ENCODE data around the gene ZXDC. TPM values are rescaled to one million over a fixed set of nuclear protein-coding genes. Genes with fewer than 3 reads are reported as not detected.

The ZXDC gene
- total and polyA plus RNA-seq, 9 of the 15 experiments (the other 6 are each of a cell fraction or from before 2014, with no cell fraction given) = 0.59 to 13.4 (median 7.3) TPM

DNA sequence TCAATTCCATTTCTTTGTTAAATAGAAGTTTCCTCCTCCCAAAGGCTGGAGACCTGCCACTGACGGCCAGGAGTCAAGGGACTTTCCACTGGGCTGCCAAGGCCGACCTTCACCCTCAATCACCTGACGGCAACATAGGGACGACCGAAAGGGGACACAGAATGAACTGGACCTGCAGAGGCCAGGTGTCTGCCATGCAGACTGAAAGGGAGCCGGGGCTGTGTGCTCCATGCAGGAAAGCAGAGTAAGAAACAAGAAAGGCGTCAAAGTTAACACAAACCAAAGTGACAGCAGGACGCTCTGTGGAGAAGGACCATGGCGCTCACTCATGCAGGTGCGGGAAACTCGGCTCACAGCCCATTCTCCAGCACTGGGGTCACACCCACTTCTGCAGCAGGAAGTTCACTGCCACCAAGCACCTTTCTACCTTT is 26.1 kb downstream of the ZXDC start:
- ATAC-seq (no peak), DNase-seq (ENCODE audit: extremely low read depth in 1 of 4, low spot score in 3 of 4) (no peak), FAIRE-seq (no peak)
- Histone ChIP-seq H3K9me3 (replicated peaks; ENCODE audit: control insufficient read depth, insufficient read depth, low read depth, low read length) (no peaks in the 10 kb centered on the region), H3K4me2 (ENCODE audit: insufficient read depth, low read length) (no peak overlapping the region), H3K27ac (ENCODE audit: extremely low read depth, low read depth, low read length) (no peak overlapping the region), H2AFZ (ENCODE audit: low read depth, low read length) (no peak overlapping the region), H4K20me1 (replicated peaks; ENCODE audit: control insufficient read depth, insufficient read depth, low read length) (no peaks in the 10 kb centered on the region), H3K4me3 (no peak overlapping the region), H3K36me3 (ENCODE audit: control insufficient read depth, insufficient read depth, low read length) (peaks cover 34% of the 10 kb centered on the region; the same call in 2 of the 3 replicates), H3K9me1 (ENCODE audit: control insufficient read depth, insufficient read depth, low read length) (no peaks in the 10 kb centered on the region), H3K79me2 (ENCODE audit: control insufficient read depth, insufficient read depth, low read length) (no peaks in the 10 kb centered on the region), H3K27me3 (ENCODE audit: control insufficient read depth in 2 of 2, insufficient read depth in 2 of 2, low read length in 2 of 2) (no peaks in the 10 kb centered on the region; a peak in 1 of 5 replicates), H3K9ac (ENCODE audit: insufficient read depth in 1 of 2, low read depth in 2 of 2, low read length in 2 of 2) (no peak overlapping the region), H3K4me1 (replicated peaks in 1 of 2; ENCODE audit: control insufficient read depth in 2 of 2, insufficient read depth in 2 of 2, low read length in 2 of 2) (no peaks in the 10 kb centered on the region)
- WGBS (ENCODE audit: insufficient coverage, low coverage, missing lambda C conversion rate) = no CpG with 5 or more reads among the region's 11 CpGs
- CTCF ChIA-PET (ENCODE audit: low intra/inter-chr PET ratio) = no interaction called here
- no TSS peak for BruUV-seq (replicated peaks)
- TF ChIP-seq PPARD (CRISPR knock-in tag; IDR thresholded peaks at IDR 0.05) = no peak
- TF ChIP-seq SIRT6 (IDR thresholded peaks at IDR 0.05; ENCODE audit: low read depth, low read length) = no peak
- no peak for TF ChIP-seq ZEB2 (IDR thresholded peaks at IDR 0.05)
- no peak for TF ChIP-seq MYBL2 (IDR thresholded peaks at IDR 0.05; ENCODE audit: low read depth)
- no peak for TF ChIP-seq MYBL2 (CRISPR knock-in tag; IDR thresholded peaks at IDR 0.05; ENCODE audit: borderline replicate concordance)
- TF ChIP-seq TBP (optimal IDR thresholded peaks at IDR 0.05; ENCODE audit: low read depth, low read length) = no peak
- TF ChIP-seq, protein P1, sequence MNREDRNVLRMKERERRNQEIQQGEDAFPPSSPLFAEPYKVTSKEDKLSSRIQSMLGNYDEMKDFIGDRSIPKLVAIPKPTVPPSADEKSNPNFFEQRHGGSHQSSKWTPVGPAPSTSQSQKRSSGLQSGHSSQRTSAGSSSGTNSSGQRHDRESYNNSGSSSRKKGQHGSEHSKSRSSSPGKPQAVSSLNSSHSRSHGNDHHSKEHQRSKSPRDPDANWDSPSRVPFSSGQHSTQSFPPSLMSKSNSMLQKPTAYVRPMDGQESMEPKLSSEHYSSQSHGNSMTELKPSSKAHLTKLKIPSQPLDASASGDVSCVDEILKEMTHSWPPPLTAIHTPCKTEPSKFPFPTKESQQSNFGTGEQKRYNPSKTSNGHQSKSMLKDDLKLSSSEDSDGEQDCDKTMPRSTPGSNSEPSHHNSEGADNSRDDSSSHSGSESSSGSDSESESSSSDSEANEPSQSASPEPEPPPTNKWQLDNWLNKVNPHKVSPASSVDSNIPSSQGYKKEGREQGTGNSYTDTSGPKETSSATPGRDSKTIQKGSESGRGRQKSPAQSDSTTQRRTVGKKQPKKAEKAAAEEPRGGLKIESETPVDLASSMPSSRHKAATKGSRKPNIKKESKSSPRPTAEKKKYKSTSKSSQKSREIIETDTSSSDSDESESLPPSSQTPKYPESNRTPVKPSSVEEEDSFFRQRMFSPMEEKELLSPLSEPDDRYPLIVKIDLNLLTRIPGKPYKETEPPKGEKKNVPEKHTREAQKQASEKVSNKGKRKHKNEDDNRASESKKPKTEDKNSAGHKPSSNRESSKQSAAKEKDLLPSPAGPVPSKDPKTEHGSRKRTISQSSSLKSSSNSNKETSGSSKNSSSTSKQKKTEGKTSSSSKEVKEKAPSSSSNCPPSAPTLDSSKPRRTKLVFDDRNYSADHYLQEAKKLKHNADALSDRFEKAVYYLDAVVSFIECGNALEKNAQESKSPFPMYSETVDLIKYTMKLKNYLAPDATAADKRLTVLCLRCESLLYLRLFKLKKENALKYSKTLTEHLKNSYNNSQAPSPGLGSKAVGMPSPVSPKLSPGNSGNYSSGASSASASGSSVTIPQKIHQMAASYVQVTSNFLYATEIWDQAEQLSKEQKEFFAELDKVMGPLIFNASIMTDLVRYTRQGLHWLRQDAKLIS (CRISPR knock-in tag; IDR thresholded peaks at IDR 0.05) = no peak
- no peak for TF ChIP-seq L3MBTL2 (IDR thresholded peaks at IDR 0.05)
- no peak for TF ChIP-seq ZNF507 (tag; conservative IDR thresholded peaks at IDR 0.05)
- TF ChIP-seq, protein P2, sequence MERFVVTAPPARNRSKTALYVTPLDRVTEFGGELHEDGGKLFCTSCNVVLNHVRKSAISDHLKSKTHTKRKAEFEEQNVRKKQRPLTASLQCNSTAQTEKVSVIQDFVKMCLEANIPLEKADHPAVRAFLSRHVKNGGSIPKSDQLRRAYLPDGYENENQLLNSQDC (CRISPR knock-in tag; IDR thresholded peaks at IDR 0.05) = no peak
- no peak for TF ChIP-seq FOSL1 (tag; conservative IDR thresholded peaks at IDR 0.05)
- no peak for TF ChIP-seq EHMT2 (IDR thresholded peaks at IDR 0.05)
- TF ChIP-seq, protein P3, sequence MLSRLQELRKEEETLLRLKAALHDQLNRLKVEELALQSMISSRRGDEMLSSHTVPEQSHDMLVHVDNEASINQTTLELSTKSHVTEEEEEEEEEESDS (CRISPR knock-in tag; IDR thresholded peaks at IDR 0.05) = no peak
- TF ChIP-seq, protein P4, sequence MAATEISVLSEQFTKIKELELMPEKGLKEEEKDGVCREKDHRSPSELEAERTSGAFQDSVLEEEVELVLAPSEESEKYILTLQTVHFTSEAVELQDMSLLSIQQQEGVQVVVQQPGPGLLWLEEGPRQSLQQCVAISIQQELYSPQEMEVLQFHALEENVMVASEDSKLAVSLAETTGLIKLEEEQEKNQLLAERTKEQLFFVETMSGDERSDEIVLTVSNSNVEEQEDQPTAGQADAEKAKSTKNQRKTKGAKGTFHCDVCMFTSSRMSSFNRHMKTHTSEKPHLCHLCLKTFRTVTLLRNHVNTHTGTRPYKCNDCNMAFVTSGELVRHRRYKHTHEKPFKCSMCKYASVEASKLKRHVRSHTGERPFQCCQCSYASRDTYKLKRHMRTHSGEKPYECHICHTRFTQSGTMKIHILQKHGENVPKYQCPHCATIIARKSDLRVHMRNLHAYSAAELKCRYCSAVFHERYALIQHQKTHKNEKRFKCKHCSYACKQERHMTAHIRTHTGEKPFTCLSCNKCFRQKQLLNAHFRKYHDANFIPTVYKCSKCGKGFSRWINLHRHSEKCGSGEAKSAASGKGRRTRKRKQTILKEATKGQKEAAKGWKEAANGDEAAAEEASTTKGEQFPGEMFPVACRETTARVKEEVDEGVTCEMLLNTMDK (IDR thresholded peaks at IDR 0.05; ENCODE audit: borderline replicate concordance, insufficient read depth, low read depth, low read length, poor library complexity, severe bottlenecking) = no peak
- TF ChIP-seq, protein P5, sequence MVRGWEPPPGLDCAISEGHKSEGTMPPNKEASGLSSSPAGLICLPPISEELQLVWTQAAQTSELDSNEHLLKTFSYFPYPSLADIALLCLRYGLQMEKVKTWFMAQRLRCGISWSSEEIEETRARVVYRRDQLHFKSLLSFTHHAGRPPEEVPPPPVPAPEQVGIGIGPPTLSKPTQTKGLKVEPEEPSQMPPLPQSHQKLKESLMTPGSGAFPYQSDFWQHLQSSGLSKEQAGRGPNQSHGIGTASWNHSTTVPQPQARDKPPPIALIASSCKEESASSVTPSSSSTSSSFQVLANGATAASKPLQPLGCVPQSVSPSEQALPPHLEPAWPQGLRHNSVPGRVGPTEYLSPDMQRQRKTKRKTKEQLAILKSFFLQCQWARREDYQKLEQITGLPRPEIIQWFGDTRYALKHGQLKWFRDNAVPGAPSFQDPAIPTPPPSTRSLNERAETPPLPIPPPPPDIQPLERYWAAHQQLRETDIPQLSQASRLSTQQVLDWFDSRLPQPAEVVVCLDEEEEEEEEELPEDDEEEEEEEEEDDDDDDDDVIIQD (CRISPR knock-in tag; IDR thresholded peaks at IDR 0.05) = no peak
- TF ChIP-seq TAF1 (IDR thresholded peaks at IDR 0.05; ENCODE audit: control insufficient read depth, extremely low read depth, insufficient read depth, low read length, severe bottlenecking) = no peak
- intact Hi-C loops (cut with micrococcal nuclease) (no loop called here), in situ Hi-C loops (cut with MboI) (no loop called here)
- POLR2A ChIA-PET = interaction anchor here (0.6 kb wide), 1 partner anchor 25 kb away, joined by 3 read pairs; no protein-coding TSS in a partner anchor
